H1 (cell line): ENCODE data around the gene MFGE8. TPM values are rescaled to one million over a fixed set of nuclear protein-coding genes. Genes with fewer than 3 reads are reported as not detected.

Experiments
- CTCF ChIA-PET: fragments of 300-600 bp; sonication (Branson Sonifier 250); formaldehyde crosslinking; loops from one replicate; lab custom pipeline; 2021; ENCODE audit not compliant: partially characterized antibody; lab: Charles Lee
- POLR2A ChIA-PET: fragments of 300-600 bp; sonication (Branson Sonifier 250); formaldehyde crosslinking; loops from one replicate; lab custom pipeline; 2021; ENCODE audit warnings: inconsistent platforms; ENCODE audit not compliant: partially characterized antibody; lab: Charles Lee
- DNase-seq, 2 experiments: peaks; one replicate each; pipeline versions ENCODE4 v3.0.0 to v3.0.0-alpha.2; 2010 to 2022; ENCODE audit warnings: low spot score in 2 of 2, low read depth in 1 of 2, mixed read lengths in 1 of 2
- FAIRE-seq: peaks from 2 replicates; lab custom pipeline; 2011; peaks lifted over from hg19 to GRCh38; lab: Jason Lieb, UNC
- H2AFZ ChIP-seq: 2 replicates; pipeline ENCODE4 v1.8.1; 2012; ENCODE audit warnings: low read length, inconsistent platforms
- H2AK5ac ChIP-seq: 2 replicates; pipeline ENCODE4 v1.6.1; 2013; ENCODE audit warnings: low read depth, low read length
- H2BK120ac ChIP-seq: replicated peaks from 2 replicates; pipeline ENCODE3; 2013; ENCODE audit warnings: low read depth, low read length, inconsistent platforms
- H2BK12ac ChIP-seq: 2 replicates; pipeline ENCODE4 v1.6.1; 2013; ENCODE audit warnings: low read depth, low read length
- H2BK15ac ChIP-seq: 2 replicates; pipeline ENCODE4 v1.6.1; 2013; ENCODE audit warnings: low read length
- H2BK20ac ChIP-seq: 2 replicates; pipeline ENCODE4 v1.6.1; 2013; ENCODE audit warnings: low read length
- H2BK5ac ChIP-seq: 2 replicates; pipeline ENCODE4 v1.6.1; 2013; ENCODE audit warnings: low read depth, low read length
- H3K14ac ChIP-seq: 2 replicates; pipeline ENCODE4 v1.6.1; 2013; ENCODE audit warnings: inconsistent platforms; ENCODE audit not compliant: insufficient read length
- H3K18ac ChIP-seq: 2 replicates; pipeline ENCODE4 v1.6.1; 2013; ENCODE audit warnings: low read length; ENCODE audit errors: extremely low read depth
- H3K23ac ChIP-seq: 2 replicates; pipeline ENCODE4 v1.6.1; 2013; ENCODE audit warnings: inconsistent platforms; ENCODE audit not compliant: insufficient read length
- H3K23me2 ChIP-seq: 2 replicates; pipeline ENCODE4 v1.6.1; 2013; ENCODE audit warnings: low read depth, low read length
- H3K27ac ChIP-seq: 2 replicates; pipeline ENCODE4 v1.6.1; 2011; ENCODE audit warnings: low read depth, low read length, inconsistent platforms
- H3K27me3 ChIP-seq, 4 experiments: replicated peaks in 1 of 4; 1 replicate in 1 of 4; 2 replicates in 3 of 4; pipeline versions ENCODE4 v1.6.1 to v1.8.1; 2011 to 2013; ENCODE audit warnings: low read length in 3 of 4, mild to moderate bottlenecking in 3 of 4, inconsistent platforms in 2 of 4, mixed read lengths in 2 of 4, moderate library complexity in 1 of 4; ENCODE audit not compliant: control insufficient read depth in 3 of 4, insufficient read depth in 3 of 4; ENCODE audit errors: extremely low read depth in 1 of 4
- H3K36me3 ChIP-seq, 4 experiments: 2 replicates each; pipeline versions ENCODE4 v1.6.1 to v1.8.1; 2011 to 2013; ENCODE audit warnings: mild to moderate bottlenecking in 4 of 4, low read length in 3 of 4, moderate library complexity in 2 of 4, control low read depth in 1 of 4, inconsistent platforms in 1 of 4; ENCODE audit not compliant: insufficient read depth in 4 of 4, control insufficient read depth in 2 of 4
- H3K4ac ChIP-seq: replicated peaks from 2 replicates; pipeline ENCODE3; 2013; ENCODE audit warnings: low read length, low read depth, mixed read lengths, inconsistent platforms; ENCODE audit not compliant: insufficient read length
- H3K4me1 ChIP-seq, 4 experiments: replicated peaks in 1 of 4; 1 replicate in 1 of 4; 2 replicates in 3 of 4; pipeline versions ENCODE4 v1.6.1 to v1.8.1; 2011 to 2013; ENCODE audit warnings: low read length in 3 of 4, inconsistent platforms in 2 of 4, mixed read lengths in 1 of 4; ENCODE audit not compliant: insufficient read depth in 4 of 4, control insufficient read depth in 3 of 4
- H3K4me2 ChIP-seq, 2 experiments: 2 replicates each; pipeline versions ENCODE4 v1.6.1 to v1.8.1; 2011 to 2013; ENCODE audit warnings: low read depth in 2 of 2, low read length in 2 of 2, control low read depth in 1 of 2, inconsistent platforms in 1 of 2, mild to moderate bottlenecking in 1 of 2; ENCODE audit not compliant: insufficient read depth in 1 of 2
- H3K4me3 ChIP-seq, 4 experiments: fragments of 200-600, 300-600 bp in 1 of 4; sonication (generic), shearing (Covaris generic), sonication (Bioruptor Twin) in 1 of 4; 2 replicates each; pipeline versions ENCODE4 v1.5.1 to v1.8.1; 2011 to 2016; ENCODE audit warnings: low read length in 4 of 4, low read depth in 3 of 4, control low read depth in 2 of 4, inconsistent platforms in 2 of 4, mild to moderate bottlenecking in 2 of 4, mixed read lengths in 1 of 4, moderate library complexity in 1 of 4; ENCODE audit not compliant: insufficient read depth in 2 of 4; ENCODE audit errors: extremely low read depth in 1 of 4
- H3K56ac ChIP-seq: replicated peaks from 2 replicates; pipeline ENCODE3; 2013; ENCODE audit warnings: low read depth, mild to moderate bottlenecking, mixed read lengths, low read length, inconsistent platforms; ENCODE audit not compliant: insufficient read length
- H3K79me1 ChIP-seq: 2 replicates; pipeline ENCODE4 v1.6.1; 2013; ENCODE audit warnings: low read depth, low read length, control low read depth
- H3K79me2 ChIP-seq, 2 experiments: 2 replicates each; pipeline versions ENCODE4 v1.6.1 to v1.8.1; 2012 to 2013; ENCODE audit warnings: low read length in 2 of 2, mild to moderate bottlenecking in 2 of 2, inconsistent platforms in 1 of 2; ENCODE audit not compliant: insufficient read depth in 2 of 2, control insufficient read depth in 1 of 2
- H3K9ac ChIP-seq, 4 experiments: replicated peaks in 1 of 4; 1 replicate in 1 of 4; 2 replicates in 3 of 4; pipeline versions ENCODE4 v1.6.1 to v1.8.1; 2011 to 2013; ENCODE audit warnings: low read depth in 3 of 4, low read length in 3 of 4, control low read depth in 2 of 4, mild to moderate bottlenecking in 2 of 4, moderate library complexity in 2 of 4, inconsistent platforms in 1 of 4; ENCODE audit errors: extremely low read depth in 1 of 4
- H3K9me3 ChIP-seq, 2 experiments: 2 replicates each; pipeline versions ENCODE4 v1.6.1 to v1.8.1; 2012 to 2013; ENCODE audit warnings: mild to moderate bottlenecking in 2 of 2, moderate library complexity in 2 of 2, control low read depth in 1 of 2, inconsistent platforms in 1 of 2, low read depth in 1 of 2, low read length in 1 of 2, mixed read lengths in 1 of 2; ENCODE audit not compliant: insufficient read depth in 2 of 2
- H4K20me1 ChIP-seq, 2 experiments: replicated peaks in 1 of 2; 2 replicates each; pipeline versions ENCODE3 to v1.8.1; 2011 to 2013; ENCODE audit warnings: inconsistent platforms in 2 of 2, low read length in 2 of 2, mild to moderate bottlenecking in 1 of 2; ENCODE audit not compliant: insufficient read depth in 2 of 2, control insufficient read depth in 1 of 2
- H4K5ac ChIP-seq: 2 replicates; pipeline ENCODE4 v1.6.1; 2013; ENCODE audit warnings: low read length, low read depth, mixed read lengths, inconsistent platforms; ENCODE audit not compliant: insufficient read length
- H4K8ac ChIP-seq: 2 replicates; pipeline ENCODE4 v1.8.0; 2013; ENCODE audit warnings: mild to moderate bottlenecking, moderate library complexity, low read length, inconsistent platforms; ENCODE audit not compliant: insufficient read depth; ENCODE audit errors: extremely low read depth
- H4K91ac ChIP-seq: replicated peaks from 2 replicates; pipeline ENCODE3; 2013; ENCODE audit warnings: low read length, mixed read lengths, inconsistent platforms; ENCODE audit not compliant: insufficient read length
- E2F6 ChIP-seq: IDR thresholded peaks from 2 replicates; pipeline ENCODE4 v1.6.1; 2012; ENCODE audit warnings: inconsistent platforms
- GABPA ChIP-seq: IDR thresholded peaks from 2 replicates; pipeline ENCODE4 v1.6.1; 2011; ENCODE audit warnings: mild to moderate bottlenecking, low read length, moderate library complexity, borderline replicate concordance; ENCODE audit not compliant: insufficient read depth
- KDM5A ChIP-seq: fragments of 200-600 bp; IDR thresholded peaks from 2 replicates; pipeline ENCODE4 v1.7.1; 2012; ENCODE audit warnings: mild to moderate bottlenecking, low read length, inconsistent platforms, mixed read lengths
- POLR2A ChIP-seq, 2 experiments: IDR thresholded peaks; 1 replicate in 1 of 2; 2 replicates in 1 of 2; pipeline ENCODE4 v1.6.1; 2011; ENCODE audit warnings: low read depth in 2 of 2, low read length in 2 of 2, mild to moderate bottlenecking in 2 of 2; ENCODE audit errors: control extremely low read depth in 1 of 2
- RBBP5 ChIP-seq: IDR thresholded peaks from 2 replicates; pipeline ENCODE4 v1.7.1; 2012; ENCODE audit warnings: low read depth, mild to moderate bottlenecking, inconsistent platforms, low read length, moderate library complexity, borderline replicate concordance
- RXRA ChIP-seq: IDR thresholded peaks from 2 replicates; pipeline ENCODE4 v1.6.1; 2011; ENCODE audit warnings: low read depth, mild to moderate bottlenecking, low read length, moderate library complexity; ENCODE audit not compliant: insufficient read depth
- TAF7 ChIP-seq: optimal IDR thresholded peaks from 2 replicates; pipeline ENCODE3; 2011; ENCODE audit warnings: low read depth, mild to moderate bottlenecking, inconsistent platforms, low read length, moderate library complexity, borderline replicate concordance
- WGBS, 2 experiments: shearing (Covaris generic) in 1 of 2; methylation state at CpG; one replicate each; pipeline versions ENCODE4 v1.1.6 to v1.1.7; 2013 to 2015; ENCODE audit warnings: low lambda C conversion rate in 2 of 2, mixed read lengths in 2 of 2, inconsistent platforms in 1 of 2, low coverage in 1 of 2, missing lambda C conversion rate in 1 of 2; ENCODE audit not compliant: insufficient replicate concordance in 2 of 2, insufficient coverage in 1 of 2, insufficient read length in 1 of 2; ENCODE audit errors: extremely low coverage in 1 of 2, missing lambda C conversion rate in 1 of 2; 5-methylcytosine and 5-hydroxymethylcytosine counted together
- polyA plus RNA-seq, 7 experiments: library from polyadenylated mRNA; depleted of rRNA in 3 of 7; stranded (reverse) in 5 of 7; unstranded in 2 of 7; fragments of >200 nt in 5 of 7; fragments of 200-250 nt in 2 of 7; gene quantifications; 1 replicate in 5 of 7; 2 replicates in 1 of 7; 4 replicates in 1 of 7; pipeline versions ENCODE4 v1.2.1 to v1.2.3, GENCODE V29; 2011 to 2013; ENCODE audit warnings: missing spikeins in 2 of 7, mixed read lengths in 2 of 7
- total RNA-seq: library from RNA; stranded (reverse); fragmentation: NEBNext Ultra II Directional; extraction: Animal tissue kit (Norgen Biotek cat#: 25700); gene quantifications from 2 replicates; pipeline ENCODE4 v1.2.1, GENCODE V29; 2021

Gene MFGE8
- total and polyA plus RNA-seq, 2 of the 8 experiments (the other 6 are each of a cell fraction or from before 2014, with no cell fraction given), result 1,237 to 2,117 TPM

DNA sequence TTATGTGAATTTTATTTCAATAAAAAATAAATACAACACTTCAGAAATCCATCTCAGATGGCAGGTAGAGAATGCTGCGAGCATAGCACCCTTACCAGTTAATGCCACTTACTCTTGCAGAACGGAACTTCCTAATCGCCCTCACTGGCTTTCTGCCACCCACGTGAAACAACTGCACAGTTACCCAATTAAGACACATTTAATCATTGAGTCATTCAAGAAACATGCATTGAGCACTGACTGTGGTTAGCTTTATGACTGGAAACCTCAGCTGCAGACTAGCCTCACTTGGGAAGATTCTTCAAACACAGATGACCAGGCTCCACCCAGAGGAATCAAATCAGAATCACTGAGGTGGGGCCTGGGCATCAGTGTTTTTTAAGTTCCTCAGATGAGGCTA, 5.6 kb upstream of the MFGE8 start:
- Histone ChIP-seq H4K20me1 (no peaks in the 10 kb centered on the region), H4K5ac (no peak overlapping the region), H3K4ac (no peak overlapping the region), H2AK5ac (no peak overlapping the region), H3K4me3 (no peak overlapping the region), H2BK20ac (no peak overlapping the region), H3K4me1 (peaks cover 0 to 3% (median 0%) of the 10 kb centered on the region in 4 experiments; a peak in 1 of 7 replicates), H4K91ac (no peak overlapping the region), H2AFZ (no peak overlapping the region), H3K36me3 (no peaks in the 10 kb centered on the region), H2BK5ac (no peak overlapping the region), H3K79me2 (no peaks in the 10 kb centered on the region), H2BK120ac (no peak overlapping the region), H3K79me1 (no peaks in the 10 kb centered on the region), H4K8ac (no peak overlapping the region), H3K56ac (no peak overlapping the region), H3K9me3 (no peaks in the 10 kb centered on the region), H3K4me2 (no peak overlapping the region), H3K27ac (no peak overlapping the region), H2BK12ac (no peak overlapping the region), H2BK15ac (no peak overlapping the region), H3K14ac (no peak overlapping the region), H3K9ac (no peak overlapping the region), H3K18ac (no peak overlapping the region), H3K23me2 (no peaks in the 10 kb centered on the region), H3K27me3 (no peaks in the 10 kb centered on the region; a peak in 1 of 7 replicates), H3K23ac (no peak overlapping the region)
- CTCF ChIA-PET, result interaction anchor here (2.0 kb wide), 1 partner anchor 20 kb away, joined by 5 read pairs; no protein-coding TSS in a partner anchor
- TF ChIP-seq POLR2A (IDR thresholded peaks at IDR 0.05; ENCODE audit: control extremely low read depth in 1 of 2, low read depth in 2 of 2, low read length in 2 of 2) (no peak), RXRA (no peak), RBBP5 (no peak), GABPA (no peak), KDM5A (no peak), E2F6 (no peak), TAF7 (no peak)
- DNase-seq, result peak in 1 of 2 experiments; percentile 31
- no peak for FAIRE-seq
- 87% methylated on average over 4 of the region's 4 CpGs; no CpG with 5 or more reads in 1 of the 2 experiments for WGBS, 2 experiments
- POLR2A ChIA-PET, result interaction anchor here (1.1 kb wide), 1 partner anchor 22 kb away, joined by 3 read pairs; no protein-coding TSS in a partner anchor
